Keratinocyte (primary cell): Measurements from ENCODE around the gene FEZF1.

Experiments used
- EZH2 ChIP-seq: IDR thresholded peaks from one replicate; pipeline ENCODE4 v1.6.1; 2012; ENCODE audit warnings: inconsistent platforms, mild to moderate bottlenecking, low read length, moderate library complexity
- TF ChIP-seq, protein P1 (sequence below), 3 experiments: IDR thresholded peaks in 1 of 3; conservative IDR thresholded peaks in 1 of 3; optimal IDR thresholded peaks in 1 of 3; 2 replicates in 2 of 3; 3 replicates in 1 of 3; pipeline versions ENCODE3 to v1.5.1; 2011; ENCODE audit warnings: low read length in 3 of 3, mild to moderate bottlenecking in 3 of 3, moderate library complexity in 2 of 3, control low read depth in 1 of 3, inconsistent platforms in 1 of 3; ENCODE audit not compliant: insufficient read depth in 2 of 3; ENCODE audit errors: extremely low read depth in 1 of 3

DNA sequence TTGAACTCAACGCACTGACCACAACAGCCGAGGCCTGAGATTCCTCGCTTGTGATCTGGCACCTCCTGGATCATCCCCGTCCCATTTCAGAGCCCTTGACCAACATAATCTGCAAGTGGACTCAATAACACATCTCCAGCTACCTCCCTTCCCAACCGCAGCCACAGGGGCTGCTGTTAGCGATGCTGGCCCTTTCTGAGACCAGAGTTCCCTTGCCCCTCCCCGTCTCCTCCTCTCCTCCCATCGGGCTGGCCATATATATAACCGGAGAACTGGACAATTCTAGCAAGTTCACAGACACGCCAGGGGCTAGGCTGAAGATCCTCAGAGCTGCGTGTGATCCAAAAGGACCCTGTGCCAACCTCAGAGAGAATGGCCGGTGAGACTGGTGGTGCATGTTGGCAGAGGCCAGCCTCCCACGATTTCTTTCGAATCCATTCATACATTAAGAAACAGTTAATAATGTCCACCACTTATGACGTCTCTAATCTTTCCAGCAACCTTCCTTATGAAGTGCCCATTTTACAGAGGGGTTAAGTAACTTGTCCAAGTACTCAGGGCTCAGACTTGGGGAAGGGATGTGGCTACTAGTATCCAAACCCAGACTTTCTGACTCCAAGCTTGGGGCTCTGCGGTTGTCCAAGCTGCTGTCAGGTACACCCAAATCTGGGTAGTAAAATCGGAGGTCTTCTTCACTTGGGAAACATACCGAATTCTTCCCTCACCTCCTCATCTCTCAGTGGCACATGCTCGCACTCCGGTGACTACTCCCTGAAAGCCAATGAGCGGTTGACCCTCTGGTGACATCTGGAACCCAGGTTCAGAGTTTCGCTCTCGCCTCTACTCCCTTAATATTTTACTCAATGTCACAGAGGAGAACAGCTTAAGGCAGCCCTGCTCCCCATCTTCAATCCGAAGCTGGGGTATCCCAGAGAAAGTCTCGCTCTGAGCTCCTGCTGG lies 11.2 kb upstream of the FEZF1 start:
- TF ChIP-seq, protein P1, sequence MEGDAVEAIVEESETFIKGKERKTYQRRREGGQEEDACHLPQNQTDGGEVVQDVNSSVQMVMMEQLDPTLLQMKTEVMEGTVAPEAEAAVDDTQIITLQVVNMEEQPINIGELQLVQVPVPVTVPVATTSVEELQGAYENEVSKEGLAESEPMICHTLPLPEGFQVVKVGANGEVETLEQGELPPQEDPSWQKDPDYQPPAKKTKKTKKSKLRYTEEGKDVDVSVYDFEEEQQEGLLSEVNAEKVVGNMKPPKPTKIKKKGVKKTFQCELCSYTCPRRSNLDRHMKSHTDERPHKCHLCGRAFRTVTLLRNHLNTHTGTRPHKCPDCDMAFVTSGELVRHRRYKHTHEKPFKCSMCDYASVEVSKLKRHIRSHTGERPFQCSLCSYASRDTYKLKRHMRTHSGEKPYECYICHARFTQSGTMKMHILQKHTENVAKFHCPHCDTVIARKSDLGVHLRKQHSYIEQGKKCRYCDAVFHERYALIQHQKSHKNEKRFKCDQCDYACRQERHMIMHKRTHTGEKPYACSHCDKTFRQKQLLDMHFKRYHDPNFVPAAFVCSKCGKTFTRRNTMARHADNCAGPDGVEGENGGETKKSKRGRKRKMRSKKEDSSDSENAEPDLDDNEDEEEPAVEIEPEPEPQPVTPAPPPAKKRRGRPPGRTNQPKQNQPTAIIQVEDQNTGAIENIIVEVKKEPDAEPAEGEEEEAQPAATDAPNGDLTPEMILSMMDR (optimal IDR thresholded peaks at IDR 0.05 in 1 of 3, IDR thresholded peaks at IDR 0.05 in 1 of 3, conservative IDR thresholded peaks at IDR 0.05 in 1 of 3; ENCODE audit: extremely low read depth in 1 of 3, insufficient read depth in 2 of 3, low read length in 3 of 3): no peak
- TF ChIP-seq EZH2: no peak
